ENCODE data around the gene MCEE. TPM values are rescaled to one million over a fixed set of nuclear protein-coding genes. Genes with fewer than 3 reads are reported as not detected.

MCEE gene
- 15.8 and 17.7 TPM in 2 replicates for polyA plus RNA-seq (2011; rRNA removed)
- 6.0 and 6.5 TPM in 2 replicates for polyA plus RNA-seq (2012; cell fraction: cytosol; rRNA removed)
- 5.1 and 5.7 TPM in 2 replicates for polyA plus RNA-seq (2012; cell fraction: nucleus; rRNA removed)
- polyA plus RNA-seq (2017; fragmentation: RNase III; extraction: RNeasy Plus Mini Kit Qiagen cat#74134 plus additional on column Dnase treatment), result 9.7 to 10.7 TPM (median 10.3 TPM) in 3 replicates
- polyA minus RNA-seq (2011; rRNA and poly(A)+ RNA removed), result 4.2 and 5.2 TPM in 2 replicates

DNA sequence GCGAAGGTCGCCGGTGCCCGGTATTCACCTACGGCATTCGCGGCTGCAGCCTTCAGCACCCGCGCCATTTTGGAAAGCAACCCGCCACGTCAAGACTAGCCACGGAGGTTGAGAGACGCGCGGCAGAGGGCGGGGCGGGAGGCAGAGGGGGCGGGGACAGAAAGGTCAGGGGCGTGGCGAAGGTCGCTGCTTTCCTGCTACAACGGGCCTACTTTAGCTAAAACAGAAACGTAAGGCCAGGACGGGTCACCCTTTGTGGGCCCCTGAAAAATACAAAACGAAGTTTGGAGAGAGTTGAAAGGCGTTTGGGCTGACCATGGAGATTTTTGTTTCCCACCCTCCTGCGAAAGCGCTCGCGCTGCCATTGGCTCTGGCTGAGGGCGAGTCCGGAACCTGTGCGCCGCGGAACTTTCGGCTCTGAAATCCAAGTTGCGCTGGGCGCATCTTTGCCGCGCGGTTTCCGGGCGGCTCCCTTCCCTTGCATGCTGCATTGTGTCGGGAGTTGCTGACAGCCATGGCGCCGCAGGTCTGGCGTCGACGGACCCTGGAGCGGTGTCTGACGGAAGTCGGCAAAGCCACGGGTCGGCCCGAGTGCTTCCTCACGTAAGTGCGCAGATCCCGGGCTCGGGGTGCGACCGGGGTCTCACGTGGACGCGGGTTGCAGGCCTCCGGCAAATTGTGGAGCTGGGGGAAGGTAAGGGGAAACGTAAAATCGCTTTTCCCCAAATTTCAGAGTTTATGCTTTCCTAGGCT, at the start of gene MCEE, which contains the start of gene MPHOSPH10:
Gene MCEE, minus strand, starts transcription at position 78 of the 753 bp plus-strand sequence. Its CDS starts 10 bp downstream, at position 68.
Gene MPHOSPH10, plus strand, starts transcription at position 483 of the 753 bp plus-strand sequence. Its CDS starts 32 bp downstream, at position 515.
- peak within 1 kb of the TSS; percentile 88 to 92 for H3K27ac ChIP-seq
- POLR2A ChIA-PET, result interaction anchor here (0.5 to 3.2 kb wide), 8 partner anchors 9 to 201 kb away, joined by 3 to 35 read pairs (median 4); partner anchors contain the start of genes NAGK, PAIP2B and ZNF638
- no peak for FAIRE-seq
- DNase-seq (ENCODE audit: low read depth in 1 of 2, low spot score in 1 of 2), result peak; percentile 86 to 94
- peak within 1 kb of the TSS; percentile 88 for H3K4me2 ChIP-seq
- H3K4me3 ChIP-seq, result peak within 1 kb of the TSS; percentile 83
- ATAC-seq, result peak; percentile 97 to 99
- peaks cover 20% of the 10 kb centered on the region; the same call in 2 of the 3 replicates for H3K4me1 ChIP-seq
- CTCF ChIA-PET, result interaction anchor here (0.7 to 1.2 kb wide), 6 partner anchors 10 to 97 kb away, joined by 3 to 6 read pairs (median 3); partner anchors contain the start of gene PAIP2B
- WGBS (ENCODE audit: missing lambda C conversion rate), result 2% methylated on average over 57 of the region's 67 CpGs
- no peaks in the 10 kb centered on the region for H3K9me3 ChIP-seq
- TF ChIP-seq REST (IDR thresholded peaks at IDR 0.05) (peak; percentile 83; the same call in 1 of the 2 replicates), SMC3 (IDR thresholded peaks at IDR 0.05) (0 out of 3 replicates have a peak, but pooled peaks have one; percentile 11), GATA3 (IDR thresholded peaks at IDR 0.05; ENCODE audit: borderline replicate concordance) (peak; percentile 46), CBX2 (IDR thresholded peaks at IDR 0.05; ENCODE audit: borderline replicate concordance, low read depth) (no peak), JUN (IDR thresholded peaks at IDR 0.05) (peak; percentile 91 to 94), RAD21 (conservative IDR thresholded peaks at IDR 0.05 in 1 of 2, IDR thresholded peaks at IDR 0.05 in 1 of 2) (no peak), HOXB13 (CRISPR knock-in tag; IDR thresholded peaks at IDR 0.05; ENCODE audit: low read depth) (no peak), ZNF302 (CRISPR knock-in tag; IDR thresholded peaks at IDR 0.05) (no peak), E2F6 (IDR thresholded peaks at IDR 0.05; ENCODE audit: borderline replicate concordance, low read depth) (peak; percentile 92), JUNB (IDR thresholded peaks at IDR 0.05) (no peak), EHMT2 (IDR thresholded peaks at IDR 0.05; ENCODE audit: low read depth) (no peak), MYC (IDR thresholded peaks at IDR 0.05; ENCODE audit: borderline replicate concordance, low read length) (peak; percentile 90; the same call in 1 of the 2 replicates), ZSCAN20 (CRISPR knock-in tag; IDR thresholded peaks at IDR 0.05) (no peak), POLR2AphosphoS2 (conservative IDR thresholded peaks at IDR 0.05; ENCODE audit: low read length) (no peak), RNF2 (IDR thresholded peaks at IDR 0.05; ENCODE audit: borderline replicate concordance, low read depth) (no peak), PBX3 (IDR thresholded peaks at IDR 0.05) (peak; percentile 71; the same call in 1 of the 2 replicates), MAZ (IDR thresholded peaks at IDR 0.05; ENCODE audit: borderline replicate concordance, low read depth, low read length) (no peak), EHF (CRISPR knock-in tag; IDR thresholded peaks at IDR 0.05) (no peak), RFX5 (IDR thresholded peaks at IDR 0.05) (peak; percentile 63; the same call in 1 of the 2 replicates), KDM5A (IDR thresholded peaks at IDR 0.05) (peak; percentile 95), HOXB5 (CRISPR knock-in tag; IDR thresholded peaks at IDR 0.05) (no peak), ELK1 (IDR thresholded peaks at IDR 0.05; ENCODE audit: low read depth, low read length) (no peak), POLR2A (IDR thresholded peaks at IDR 0.05; ENCODE audit: low read length) (peak; percentile 94), BHLHE40 (IDR thresholded peaks at IDR 0.05; ENCODE audit: low read depth, low read length) (no peak), NPAS2 (CRISPR knock-in tag; IDR thresholded peaks at IDR 0.05; ENCODE audit: borderline replicate concordance) (no peak), ZFP36 (IDR thresholded peaks at IDR 0.05; ENCODE audit: borderline replicate concordance, partially characterized antibody) (no peak)
- TF ChIP-seq, protein P1, sequence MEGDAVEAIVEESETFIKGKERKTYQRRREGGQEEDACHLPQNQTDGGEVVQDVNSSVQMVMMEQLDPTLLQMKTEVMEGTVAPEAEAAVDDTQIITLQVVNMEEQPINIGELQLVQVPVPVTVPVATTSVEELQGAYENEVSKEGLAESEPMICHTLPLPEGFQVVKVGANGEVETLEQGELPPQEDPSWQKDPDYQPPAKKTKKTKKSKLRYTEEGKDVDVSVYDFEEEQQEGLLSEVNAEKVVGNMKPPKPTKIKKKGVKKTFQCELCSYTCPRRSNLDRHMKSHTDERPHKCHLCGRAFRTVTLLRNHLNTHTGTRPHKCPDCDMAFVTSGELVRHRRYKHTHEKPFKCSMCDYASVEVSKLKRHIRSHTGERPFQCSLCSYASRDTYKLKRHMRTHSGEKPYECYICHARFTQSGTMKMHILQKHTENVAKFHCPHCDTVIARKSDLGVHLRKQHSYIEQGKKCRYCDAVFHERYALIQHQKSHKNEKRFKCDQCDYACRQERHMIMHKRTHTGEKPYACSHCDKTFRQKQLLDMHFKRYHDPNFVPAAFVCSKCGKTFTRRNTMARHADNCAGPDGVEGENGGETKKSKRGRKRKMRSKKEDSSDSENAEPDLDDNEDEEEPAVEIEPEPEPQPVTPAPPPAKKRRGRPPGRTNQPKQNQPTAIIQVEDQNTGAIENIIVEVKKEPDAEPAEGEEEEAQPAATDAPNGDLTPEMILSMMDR (IDR thresholded peaks at IDR 0.05), result no peak
- TF ChIP-seq, protein P2, sequence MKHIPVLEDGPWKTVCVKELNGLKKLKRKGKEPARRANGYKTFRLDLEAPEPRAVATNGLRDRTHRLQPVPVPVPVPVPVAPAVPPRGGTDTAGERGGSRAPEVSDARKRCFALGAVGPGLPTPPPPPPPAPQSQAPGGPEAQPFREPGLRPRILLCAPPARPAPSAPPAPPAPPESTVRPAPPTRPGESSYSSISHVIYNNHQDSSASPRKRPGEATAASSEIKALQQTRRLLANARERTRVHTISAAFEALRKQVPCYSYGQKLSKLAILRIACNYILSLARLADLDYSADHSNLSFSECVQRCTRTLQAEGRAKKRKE (CRISPR knock-in tag; IDR thresholded peaks at IDR 0.05; ENCODE audit: low read depth), result no peak
